Neuron (in vitro differentiated cells): ENCODE results near the gene EPHA6.

Experiments
- H2AFZ ChIP-seq: one replicate; pipeline ENCODE4 v1.6.1; 2013; ENCODE audit warnings: low read depth, mild to moderate bottlenecking, inconsistent platforms, low read length, moderate library complexity
- H3K27me3 ChIP-seq: one replicate; pipeline ENCODE4 v1.6.1; 2013; ENCODE audit warnings: low read length; ENCODE audit not compliant: insufficient read depth
- H3K36me3 ChIP-seq: one replicate; pipeline ENCODE4 v1.6.1; 2013; ENCODE audit warnings: low read length; ENCODE audit not compliant: insufficient read depth
- H3K4me1 ChIP-seq: one replicate; pipeline ENCODE4 v1.6.1; 2013; ENCODE audit warnings: low read length; ENCODE audit not compliant: insufficient read depth
- H3K4me3 ChIP-seq: 2 replicates; pipeline ENCODE4 v1.5.1; 2013; ENCODE audit warnings: mild to moderate bottlenecking, low read length, moderate library complexity
- H3K9me3 ChIP-seq: one replicate; pipeline ENCODE4 v1.6.1; 2013; ENCODE audit warnings: low read length

Gene EPHA6

GRCh38 chr3:97181704-97182103 is 367.3 kb downstream of the EPHA6 start:
- Histone ChIP-seq H3K4me1 (peaks cover 3% of the 10 kb centered on the region), H3K36me3 (no peaks in the 10 kb centered on the region), H2AFZ (no peak overlapping the region), H3K4me3 (no peak overlapping the region), H3K27me3 (no peaks in the 10 kb centered on the region), H3K9me3 (no peaks in the 10 kb centered on the region)

- Histone ChIP-seq H3K4me1 (no peaks in the 10 kb centered on the region), H3K4me3 (no peak overlapping the region), H2AFZ (no peak overlapping the region), H3K27me3 (no peaks in the 10 kb centered on the region), H3K9me3 (no peaks in the 10 kb centered on the region), H3K36me3 (no peaks in the 10 kb centered on the region)
These were observed 373.4 kb downstream of the EPHA6 start for GRCh38 chr3:97187771-97188170.

DNA sequence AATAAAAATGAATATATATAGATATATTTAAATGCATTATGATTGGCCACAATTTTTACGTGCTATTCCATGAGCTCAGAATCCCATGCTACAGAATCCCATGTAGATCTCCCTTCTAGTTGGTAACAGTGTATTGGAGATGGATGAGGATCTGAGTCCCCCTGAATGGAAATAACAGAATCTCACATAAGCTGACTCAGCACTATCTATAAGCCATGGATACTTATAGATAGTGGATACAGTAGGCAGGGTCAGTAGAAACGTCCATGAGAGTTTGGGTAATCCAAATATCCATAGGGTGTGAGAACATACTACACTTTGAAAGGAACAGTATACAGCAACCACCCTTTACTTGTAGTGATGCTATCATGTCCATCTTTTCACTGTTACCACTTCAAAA is 375.4 kb downstream of the EPHA6 start:
- no peaks in the 10 kb centered on the region for H3K27me3 ChIP-seq
- no peaks in the 10 kb centered on the region for H3K9me3 ChIP-seq
- H2AFZ ChIP-seq = no peak overlapping the region
- no peaks in the 10 kb centered on the region for H3K4me1 ChIP-seq
- H3K4me3 ChIP-seq = no peak overlapping the region
- H3K36me3 ChIP-seq = no peaks in the 10 kb centered on the region

DNA sequence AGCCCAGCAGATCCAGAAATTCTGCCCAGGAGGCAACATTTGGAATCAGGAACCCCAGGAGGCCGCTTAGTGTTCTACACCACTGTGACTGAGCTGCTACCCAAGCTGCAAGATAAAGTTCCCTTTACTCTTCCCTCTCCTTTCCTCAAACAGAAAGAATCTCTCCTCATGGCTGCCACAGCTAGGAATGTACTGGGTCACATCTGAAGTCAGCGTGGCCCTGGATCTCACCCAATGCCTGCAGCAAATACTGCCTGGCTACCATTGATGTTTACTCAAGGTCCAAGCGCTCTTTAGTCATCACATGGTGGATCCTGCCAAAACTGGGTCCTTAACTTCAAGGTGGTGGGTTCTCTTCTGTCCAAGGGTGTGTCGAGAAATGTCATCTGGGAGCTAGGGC is 382.7 kb downstream of the EPHA6 start:
- Histone ChIP-seq H3K9me3 (no peaks in the 10 kb centered on the region), H3K27me3 (no peaks in the 10 kb centered on the region), H3K4me1 (no peaks in the 10 kb centered on the region), H3K4me3 (no peak overlapping the region), H2AFZ (no peak overlapping the region), H3K36me3 (no peaks in the 10 kb centered on the region)

GRCh38 chr3:97197830-97198229 is 383.4 kb downstream of the EPHA6 start:
- H2AFZ ChIP-seq = no peak overlapping the region
- H3K27me3 ChIP-seq = no peaks in the 10 kb centered on the region
- no peak overlapping the region for H3K4me3 ChIP-seq
- H3K36me3 ChIP-seq = no peaks in the 10 kb centered on the region
- H3K9me3 ChIP-seq = no peaks in the 10 kb centered on the region
- H3K4me1 ChIP-seq = no peaks in the 10 kb centered on the region

DNA sequence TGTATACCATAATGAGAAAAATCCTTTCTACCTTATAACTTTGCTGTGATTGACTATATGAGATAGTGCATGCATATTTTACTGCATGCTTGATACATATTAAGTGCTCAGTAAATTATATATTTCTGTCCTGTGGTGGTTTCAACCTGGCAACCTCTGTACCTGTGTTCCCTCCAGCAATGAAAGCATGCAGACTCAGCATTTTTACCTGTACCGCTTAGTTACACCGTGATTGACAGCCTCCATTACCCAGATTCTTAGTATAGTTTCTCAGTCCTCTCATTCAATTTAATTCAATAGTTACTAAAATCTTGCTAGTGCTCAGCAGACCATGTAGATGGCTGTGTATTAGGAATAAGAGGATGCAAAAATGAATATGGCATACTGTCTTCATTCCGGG is 386.0 kb downstream of the EPHA6 start:
- H3K9me3 ChIP-seq = no peaks in the 10 kb centered on the region
- no peaks in the 10 kb centered on the region for H3K27me3 ChIP-seq
- no peak overlapping the region for H2AFZ ChIP-seq
- H3K4me1 ChIP-seq = no peaks in the 10 kb centered on the region
- H3K4me3 ChIP-seq = no peak overlapping the region
- H3K36me3 ChIP-seq = no peaks in the 10 kb centered on the region

GRCh38 chr3:97201814-97202213 is 387.4 kb downstream of the EPHA6 start:
- Histone ChIP-seq H3K36me3 (no peaks in the 10 kb centered on the region), H2AFZ (no peak overlapping the region), H3K9me3 (no peaks in the 10 kb centered on the region), H3K4me1 (no peaks in the 10 kb centered on the region), H3K4me3 (no peak overlapping the region), H3K27me3 (no peaks in the 10 kb centered on the region)

- Histone ChIP-seq H2AFZ (no peak overlapping the region), H3K27me3 (no peaks in the 10 kb centered on the region), H3K4me3 (no peak overlapping the region), H3K36me3 (no peaks in the 10 kb centered on the region), H3K9me3 (no peaks in the 10 kb centered on the region), H3K4me1 (no peaks in the 10 kb centered on the region)
These were observed 414.6 kb downstream of the EPHA6 start for GRCh38 chr3:97228966-97229365.

GRCh38 chr3:97230486-97230885 is 416.1 kb downstream of the EPHA6 start:
- Histone ChIP-seq H3K27me3 (no peaks in the 10 kb centered on the region), H3K4me3 (no peak overlapping the region), H3K4me1 (no peaks in the 10 kb centered on the region), H3K36me3 (no peaks in the 10 kb centered on the region), H3K9me3 (no peaks in the 10 kb centered on the region), H2AFZ (no peak overlapping the region)

- Histone ChIP-seq H3K9me3 (no peaks in the 10 kb centered on the region), H3K27me3 (no peaks in the 10 kb centered on the region), H3K4me3 (no peak overlapping the region), H3K4me1 (no peaks in the 10 kb centered on the region), H2AFZ (no peak overlapping the region), H3K36me3 (no peaks in the 10 kb centered on the region)
These were observed 418.1 kb downstream of the EPHA6 start for GRCh38 chr3:97232393-97233034.

GRCh38 chr3:97235179-97235578 is 420.8 kb downstream of the EPHA6 start:
- H3K4me3 ChIP-seq = no peak overlapping the region
- no peak overlapping the region for H2AFZ ChIP-seq
- H3K9me3 ChIP-seq = no peaks in the 10 kb centered on the region
- H3K4me1 ChIP-seq = no peaks in the 10 kb centered on the region
- no peaks in the 10 kb centered on the region for H3K27me3 ChIP-seq
- H3K36me3 ChIP-seq = no peaks in the 10 kb centered on the region

DNA sequence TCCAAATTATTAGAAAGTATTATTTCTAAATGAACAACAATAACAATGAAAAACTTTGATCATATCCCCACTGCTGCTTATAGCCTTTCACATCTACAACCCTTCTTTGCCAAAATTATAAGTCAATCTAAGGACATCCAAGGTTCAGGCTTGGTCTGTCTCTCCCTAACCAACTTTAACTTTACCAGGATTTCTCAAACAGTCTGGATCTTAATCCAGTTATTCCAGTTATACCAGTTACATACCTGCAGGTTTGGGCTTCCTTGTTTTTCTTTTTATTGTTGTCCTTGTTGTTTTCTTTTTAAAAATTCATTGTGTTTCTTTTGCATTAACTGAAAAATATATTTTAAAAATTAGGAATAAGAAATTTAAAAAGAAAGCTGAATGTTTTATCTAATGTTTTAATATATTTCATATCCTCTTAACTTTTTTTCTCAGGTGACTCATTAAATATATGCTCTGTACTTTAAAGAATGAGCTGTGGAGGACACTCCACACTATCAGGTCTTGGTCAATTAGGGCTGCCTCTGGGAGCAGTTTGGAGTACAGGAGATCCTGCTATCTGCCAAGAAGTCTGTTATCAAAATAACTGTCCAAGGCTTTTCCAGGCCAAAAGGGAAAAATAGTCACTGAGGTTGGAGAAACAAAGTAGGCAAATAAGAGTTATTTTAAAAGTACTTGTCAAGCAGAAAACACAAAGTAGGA is 421.4 kb downstream of the EPHA6 start:
- no peaks in the 10 kb centered on the region for H3K9me3 ChIP-seq
- H3K27me3 ChIP-seq = no peaks in the 10 kb centered on the region
- H2AFZ ChIP-seq = no peak overlapping the region
- no peak overlapping the region for H3K4me3 ChIP-seq
- H3K36me3 ChIP-seq = no peaks in the 10 kb centered on the region
- no peaks in the 10 kb centered on the region for H3K4me1 ChIP-seq

DNA sequence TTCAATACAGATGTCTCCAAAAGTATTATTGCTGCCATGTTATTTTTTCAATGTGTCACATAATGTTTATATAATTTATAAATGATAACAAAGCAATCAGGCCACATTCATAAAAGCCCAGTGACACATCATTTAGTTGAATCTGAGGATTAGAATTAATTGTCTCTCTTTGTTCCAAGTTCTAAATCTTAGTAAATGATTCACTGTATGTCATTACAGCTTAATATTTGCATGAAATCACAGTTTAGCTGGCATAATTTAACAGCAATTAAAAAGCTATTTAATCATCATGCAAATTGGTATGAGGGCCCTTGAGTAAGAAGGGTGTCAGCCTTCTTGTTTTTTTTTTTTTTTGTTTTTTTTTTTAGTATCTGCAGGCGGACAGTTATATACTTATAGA is 427.0 kb downstream of the EPHA6 start:
- Histone ChIP-seq H3K36me3 (no peaks in the 10 kb centered on the region), H3K4me3 (no peak overlapping the region), H3K27me3 (no peaks in the 10 kb centered on the region), H3K9me3 (no peaks in the 10 kb centered on the region), H3K4me1 (no peaks in the 10 kb centered on the region), H2AFZ (no peak overlapping the region)
